GM12878 (cell line): ENCODE measurements around the gene PTPRN2. TPM values are rescaled to one million over a fixed set of nuclear protein-coding genes. Genes with fewer than 3 reads are reported as not detected.

Experiments
- ATAC-seq: fragments of 200-7000 bp; cut with Tn5 transposase; 3 replicates; pipeline ENCODE4 v1.9.1; 2020; ENCODE audit warnings: mild to moderate bottlenecking, moderate library complexity
- BruUV-seq: library from RNA; stranded (reverse); fragments of 400-500 nt; replicated peaks from 2 replicates; lab custom pipeline; 2021; lab: Mats Ljungman, UMichigan
- CTCF ChIA-PET: fragments of 300-600 bp; sonication (Branson Sonifier 250); formaldehyde crosslinking; extraction: SDS; loops from one replicate; lab custom pipeline; 2021; ENCODE audit warnings: inconsistent platforms; lab: Yijun Ruan, JAX
- POLR2A ChIA-PET: fragments of 350-600 bp; formaldehyde crosslinking; extraction: SDS; loops from one replicate; lab custom pipeline; 2021; ENCODE audit warnings: inconsistent platforms; lab: Charles Lee
- RAD21 ChIA-PET: fragments of 300-600 bp; sonication (Branson Sonifier 250); formaldehyde crosslinking; loops from one replicate; lab custom pipeline; 2023; ENCODE audit warnings: antibody characterized with exemption; ENCODE audit not compliant: unreplicated experiment; lab: Charles Lee
- SMC1A ChIA-PET: fragments of 300-600 bp; sonication (Branson Sonifier 250); formaldehyde crosslinking; loops from one replicate; lab custom pipeline; 2023; ENCODE audit not compliant: unreplicated experiment, uncharacterized antibody; lab: Charles Lee
- DNase-seq: peaks from one replicate; pipeline ENCODE4 v3.0.0-alpha.2; 2011; ENCODE audit warnings: low read depth, low spot score
- FAIRE-seq: peaks from 3 replicates; lab custom pipeline; 2011; peaks lifted over from hg19 to GRCh38; lab: Jason Lieb, UNC
- H2AFZ ChIP-seq: 2 replicates; pipeline ENCODE4 v1.6.0; 2011; ENCODE audit warnings: low read depth, low read length, control low read depth; ENCODE audit not compliant: control insufficient read depth
- H3K27ac ChIP-seq: 2 replicates; pipeline ENCODE4 v1.5.1; 2011; ENCODE audit warnings: control low read depth; ENCODE audit not compliant: control insufficient read depth, insufficient read depth
- H3K27me3 ChIP-seq, 2 experiments: replicated peaks in 1 of 2; 2 replicates each; pipeline versions ENCODE4 v1.6.0 to v1.6.1; 2011; ENCODE audit warnings: low read length in 1 of 2; ENCODE audit not compliant: control insufficient read depth in 2 of 2, insufficient read depth in 2 of 2
- H3K36me3 ChIP-seq, 2 experiments: 2 replicates each; pipeline ENCODE4 v1.5.1; 2011; ENCODE audit warnings: low read length in 1 of 2; ENCODE audit not compliant: control insufficient read depth in 2 of 2, insufficient read depth in 2 of 2
- H3K4me1 ChIP-seq: 2 replicates; pipeline ENCODE4 v1.6.1; 2011; ENCODE audit warnings: mild to moderate bottlenecking, low read length, moderate library complexity, mixed read lengths; ENCODE audit not compliant: control insufficient read depth, insufficient read depth
- H3K4me2 ChIP-seq: 2 replicates; pipeline ENCODE4 v1.6.0; 2011; ENCODE audit warnings: control low read depth; ENCODE audit not compliant: control insufficient read depth, insufficient read depth
- H3K4me3 ChIP-seq: fragments of 200-600 bp; sonication (generic); 2 replicates; pipeline ENCODE4 v1.5.1; 2016
- H3K79me2 ChIP-seq: 2 replicates; pipeline ENCODE4 v1.6.0; 2011; ENCODE audit warnings: low read length; ENCODE audit not compliant: control insufficient read depth, insufficient read depth
- H3K9ac ChIP-seq: 2 replicates; pipeline ENCODE4 v1.8.0; 2011; ENCODE audit warnings: low read length, control low read depth, mixed read lengths; ENCODE audit not compliant: control insufficient read depth, insufficient read depth
- H3K9me3 ChIP-seq: replicated peaks from 3 replicates; pipeline ENCODE4 v1.5.1; 2011; ENCODE audit warnings: mild to moderate bottlenecking, low read length; ENCODE audit not compliant: control insufficient read depth, insufficient read depth
- H4K20me1 ChIP-seq: 2 replicates; pipeline ENCODE4 v1.6.0; 2011; ENCODE audit not compliant: control insufficient read depth, insufficient read depth
- NFYB ChIP-seq: IDR thresholded peaks from 2 replicates; pipeline ENCODE4 v1.6.1; 2011; ENCODE audit warnings: low read depth, mild to moderate bottlenecking, low read length, improper control_type of control experiment, moderate library complexity; ENCODE audit not compliant: insufficient read depth
- SMAD1 ChIP-seq: fragments of 450-650 bp; IDR thresholded peaks from 2 replicates; pipeline ENCODE4 v1.6.1; 2018; ENCODE audit warnings: mild to moderate bottlenecking, low read depth; ENCODE audit not compliant: partially characterized antibody
- SRF ChIP-seq, 2 experiments: IDR thresholded peaks; 2 replicates each; pipeline ENCODE4 v1.6.1; 2011; ENCODE audit warnings: low read depth in 2 of 2, low read length in 2 of 2, mild to moderate bottlenecking in 1 of 2, moderate library complexity in 1 of 2
- TCF3 ChIP-seq: IDR thresholded peaks from 2 replicates; pipeline ENCODE4 v1.6.1; 2012; ENCODE audit warnings: low read depth, mild to moderate bottlenecking, low read length, borderline replicate concordance; ENCODE audit not compliant: insufficient read depth
- WGBS: methylation state at CpG from one replicate; pipeline ENCODE4 v1.1.6; 2016; ENCODE audit warnings: low lambda C conversion rate; ENCODE audit not compliant: insufficient replicate concordance, insufficient coverage; ENCODE audit errors: missing lambda C conversion rate; 5-methylcytosine and 5-hydroxymethylcytosine counted together
- in situ Hi-C: fragments of 300-500 bp; cut with MboI; formaldehyde crosslinking; loops from 9 replicates; pipeline ENCODE4 v1.14.3; 2018; ENCODE audit warnings: mixed read lengths
- intact Hi-C: fragments of 100-400 bp; cut with micrococcal nuclease; formaldehyde crosslinking; loops from one replicate; pipeline ENCODE4 v1.14.2; 2022; ENCODE audit not compliant: unreplicated experiment
- polyA plus RNA-seq, 11 experiments: library from polyadenylated mRNA; depleted of rRNA in 4 of 11; unstranded in 6 of 11; stranded (reverse) in 5 of 11; fragments of >200 nt; fragmentation: Nextera tagmentation in 4 of 11; fragmentation: Illumina TruSeq in 1 of 11; extraction: Ambion mirVana in 4 of 11; extraction: Trizol in 1 of 11; gene quantifications; 1 replicate in 1 of 11; 2 replicates in 10 of 11; pipeline versions ENCODE4 v1.2.1 to v1.2.3, GENCODE V29; 2011 to 2016; ENCODE audit warnings: inconsistent platforms in 2 of 11, missing spikeins in 2 of 11, low read depth in 1 of 11
- total RNA-seq, 4 experiments: library from RNA; depleted of rRNA in 3 of 4; stranded (reverse); fragments of >200 nt in 3 of 4; fragmentation: Illumina TruSeq in 1 of 4; extraction: Trizol in 1 of 4; gene quantifications; 2 replicates each; pipeline versions ENCODE4 v1.2.1 to v1.2.3, GENCODE V29; 2013 to 2021
- TF ChIP-seq, protein P1 (sequence below): fragments of 450-650 bp; IDR thresholded peaks from 2 replicates; pipeline ENCODE4 v1.6.1; 2018; ENCODE audit warnings: borderline replicate concordance, mild to moderate bottlenecking; ENCODE audit not compliant: partially characterized antibody
- TF ChIP-seq, protein P2 (sequence below): fragments of 150-350 bp; IDR thresholded peaks from 2 replicates; pipeline ENCODE4 v1.6.1; 2014; ENCODE audit warnings: mild to moderate bottlenecking, low read depth, low read length

The PTPRN2 gene
- total and polyA plus RNA-seq, 10 of the 15 experiments (the other 5 are each of a cell fraction or from before 2014, with no cell fraction given), result 5.4 TPM; not detected in 9

DNA sequence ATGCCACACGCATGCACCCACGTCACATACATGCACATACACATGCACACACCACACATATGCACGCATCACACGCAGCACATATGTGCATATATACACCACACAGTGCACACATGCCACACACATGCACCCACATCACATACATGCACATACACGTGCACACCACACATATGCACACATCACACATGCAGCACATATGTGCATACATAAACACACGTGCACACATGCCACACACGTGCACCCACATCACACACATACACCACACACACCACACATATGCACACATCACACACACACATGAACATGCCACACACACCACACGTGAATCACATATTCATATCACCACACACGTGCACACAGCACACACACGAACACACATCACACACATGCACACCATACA lies 338.8 kb downstream of the PTPRN2 start:
- CTCF ChIA-PET, result no interaction called here
- Histone ChIP-seq H3K4me1 (no peaks in the 10 kb centered on the region), H3K79me2 (no peaks in the 10 kb centered on the region), H4K20me1 (no peaks in the 10 kb centered on the region), H3K4me3 (no peak overlapping the region), H3K36me3 (no peaks in the 10 kb centered on the region), H3K9ac (no peak overlapping the region), H3K27me3 (no peaks in the 10 kb centered on the region), H3K9me3 (peaks cover 3% of the 10 kb centered on the region; the same call in 1 of the 3 replicates), H2AFZ (no peak overlapping the region), H3K4me2 (no peak overlapping the region), H3K27ac (no peak overlapping the region)
- POLR2A ChIA-PET, result no interaction called here
- DNase-seq (no peak), FAIRE-seq (no peak), ATAC-seq (no peak)
- no peak for TF ChIP-seq SRF (IDR thresholded peaks at IDR 0.05; ENCODE audit: low read depth in 2 of 2, low read length in 2 of 2)
- TF ChIP-seq TCF3, result no peak
- TF ChIP-seq SMAD1, result no peak
- no peak for TF ChIP-seq NFYB
- TF ChIP-seq, protein P1, sequence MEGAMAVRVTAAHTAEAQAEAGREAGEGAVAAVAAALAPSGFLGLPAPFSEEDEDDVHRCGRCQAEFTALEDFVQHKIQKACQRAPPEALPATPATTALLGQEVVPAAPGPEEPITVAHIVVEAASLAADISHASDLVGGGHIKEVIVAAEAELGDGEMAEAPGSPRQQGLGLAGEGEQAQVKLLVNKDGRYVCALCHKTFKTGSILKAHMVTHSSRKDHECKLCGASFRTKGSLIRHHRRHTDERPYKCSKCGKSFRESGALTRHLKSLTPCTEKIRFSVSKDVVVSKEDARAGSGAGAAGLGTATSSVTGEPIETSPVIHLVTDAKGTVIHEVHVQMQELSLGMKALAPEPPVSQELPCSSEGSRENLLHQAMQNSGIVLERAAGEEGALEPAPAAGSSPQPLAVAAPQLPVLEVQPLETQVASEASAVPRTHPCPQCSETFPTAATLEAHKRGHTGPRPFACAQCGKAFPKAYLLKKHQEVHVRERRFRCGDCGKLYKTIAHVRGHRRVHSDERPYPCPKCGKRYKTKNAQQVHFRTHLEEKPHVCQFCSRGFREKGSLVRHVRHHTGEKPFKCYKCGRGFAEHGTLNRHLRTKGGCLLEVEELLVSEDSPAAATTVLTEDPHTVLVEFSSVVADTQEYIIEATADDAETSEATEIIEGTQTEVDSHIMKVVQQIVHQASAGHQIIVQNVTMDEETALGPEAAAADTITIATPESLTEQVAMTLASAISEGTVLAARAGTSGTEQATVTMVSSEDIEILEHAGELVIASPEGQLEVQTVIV, result no peak
- TF ChIP-seq, protein P2, sequence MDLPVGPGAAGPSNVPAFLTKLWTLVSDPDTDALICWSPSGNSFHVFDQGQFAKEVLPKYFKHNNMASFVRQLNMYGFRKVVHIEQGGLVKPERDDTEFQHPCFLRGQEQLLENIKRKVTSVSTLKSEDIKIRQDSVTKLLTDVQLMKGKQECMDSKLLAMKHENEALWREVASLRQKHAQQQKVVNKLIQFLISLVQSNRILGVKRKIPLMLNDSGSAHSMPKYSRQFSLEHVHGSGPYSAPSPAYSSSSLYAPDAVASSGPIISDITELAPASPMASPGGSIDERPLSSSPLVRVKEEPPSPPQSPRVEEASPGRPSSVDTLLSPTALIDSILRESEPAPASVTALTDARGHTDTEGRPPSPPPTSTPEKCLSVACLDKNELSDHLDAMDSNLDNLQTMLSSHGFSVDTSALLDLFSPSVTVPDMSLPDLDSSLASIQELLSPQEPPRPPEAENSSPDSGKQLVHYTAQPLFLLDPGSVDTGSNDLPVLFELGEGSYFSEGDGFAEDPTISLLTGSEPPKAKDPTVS, result no peak
- no TSS peak for BruUV-seq
- 15% methylated on average over 6 of the region's 10 CpGs for WGBS
- SMC1A ChIA-PET, result no interaction called here
- in situ Hi-C loops, result no loop called here
- RAD21 ChIA-PET, result no interaction called here
- intact Hi-C loops, result no loop called here
